ENCODE measurements around the gene AGRN.

DNA sequence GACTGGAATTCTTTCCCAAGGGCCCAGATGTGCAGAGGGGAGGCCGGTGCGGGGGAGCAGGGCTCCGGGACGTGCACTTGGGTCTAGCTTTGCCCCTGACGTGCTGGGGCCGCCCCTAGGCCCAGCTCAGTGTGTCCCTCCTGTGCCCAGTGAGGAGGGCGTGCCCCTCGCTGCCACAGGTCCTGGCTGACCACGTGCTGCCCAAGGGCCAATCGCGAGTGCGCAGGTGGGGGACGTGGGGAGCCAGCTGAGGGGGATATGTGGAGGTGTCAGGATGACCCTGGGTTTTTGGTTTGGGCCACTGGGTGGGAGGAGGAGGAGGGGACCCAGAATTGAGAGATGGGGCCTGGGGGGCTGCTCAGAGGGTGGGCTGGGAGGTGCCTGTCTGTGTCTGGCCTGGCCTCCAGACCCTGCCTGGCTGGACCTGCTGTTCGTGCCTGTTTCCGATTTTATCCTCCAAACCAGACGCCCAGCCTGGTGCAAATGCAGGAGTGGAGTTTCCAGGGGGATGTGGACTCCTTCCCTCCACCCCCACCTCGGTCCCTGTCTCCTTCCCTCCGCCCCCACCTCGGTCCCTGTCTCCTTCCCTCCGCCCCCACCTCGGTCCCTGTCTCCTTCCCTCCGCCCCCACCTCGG is 60.3 kb downstream of the AGRN start:
- TF ChIP-seq POLR2A (IDR thresholded peaks at IDR 0.05) (no peak), CTCF (IDR thresholded peaks at IDR 0.05) (no peak)
